ENCODE data around the gene SPART.

SPART gene, protein sequence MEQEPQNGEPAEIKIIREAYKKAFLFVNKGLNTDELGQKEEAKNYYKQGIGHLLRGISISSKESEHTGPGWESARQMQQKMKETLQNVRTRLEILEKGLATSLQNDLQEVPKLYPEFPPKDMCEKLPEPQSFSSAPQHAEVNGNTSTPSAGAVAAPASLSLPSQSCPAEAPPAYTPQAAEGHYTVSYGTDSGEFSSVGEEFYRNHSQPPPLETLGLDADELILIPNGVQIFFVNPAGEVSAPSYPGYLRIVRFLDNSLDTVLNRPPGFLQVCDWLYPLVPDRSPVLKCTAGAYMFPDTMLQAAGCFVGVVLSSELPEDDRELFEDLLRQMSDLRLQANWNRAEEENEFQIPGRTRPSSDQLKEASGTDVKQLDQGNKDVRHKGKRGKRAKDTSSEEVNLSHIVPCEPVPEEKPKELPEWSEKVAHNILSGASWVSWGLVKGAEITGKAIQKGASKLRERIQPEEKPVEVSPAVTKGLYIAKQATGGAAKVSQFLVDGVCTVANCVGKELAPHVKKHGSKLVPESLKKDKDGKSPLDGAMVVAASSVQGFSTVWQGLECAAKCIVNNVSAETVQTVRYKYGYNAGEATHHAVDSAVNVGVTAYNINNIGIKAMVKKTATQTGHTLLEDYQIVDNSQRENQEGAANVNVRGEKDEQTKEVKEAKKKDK

GRCh38 chr13:36346222-36347083, at the start of gene SPART:
TSS of gene SPART (minus strand) at chr13:36346394. CDS start at chr13:36335830, 10,564 bp downstream.
- peak; percentile 73 for DNase-seq

DNA sequence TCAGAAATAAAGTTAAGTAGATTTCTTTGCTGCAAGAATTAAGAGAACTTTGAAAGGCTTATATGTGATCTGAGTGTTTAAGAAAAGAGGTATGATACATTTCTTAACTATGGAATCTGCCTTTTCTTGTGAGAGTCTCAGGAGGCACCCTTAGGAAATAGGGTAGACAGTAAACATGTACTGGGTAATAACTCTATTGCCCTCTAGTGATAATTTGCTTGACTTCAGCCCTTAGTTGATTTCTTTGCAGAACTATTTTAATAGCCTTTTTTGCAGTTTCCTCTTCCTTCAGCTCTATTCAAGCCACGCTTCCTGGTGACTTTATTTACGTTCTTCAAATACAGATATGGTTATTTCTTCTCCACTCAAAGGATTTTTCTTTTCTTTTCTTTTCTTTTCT, 49.1 kb upstream of the SPART start:
- no peak for DNase-seq

DNA sequence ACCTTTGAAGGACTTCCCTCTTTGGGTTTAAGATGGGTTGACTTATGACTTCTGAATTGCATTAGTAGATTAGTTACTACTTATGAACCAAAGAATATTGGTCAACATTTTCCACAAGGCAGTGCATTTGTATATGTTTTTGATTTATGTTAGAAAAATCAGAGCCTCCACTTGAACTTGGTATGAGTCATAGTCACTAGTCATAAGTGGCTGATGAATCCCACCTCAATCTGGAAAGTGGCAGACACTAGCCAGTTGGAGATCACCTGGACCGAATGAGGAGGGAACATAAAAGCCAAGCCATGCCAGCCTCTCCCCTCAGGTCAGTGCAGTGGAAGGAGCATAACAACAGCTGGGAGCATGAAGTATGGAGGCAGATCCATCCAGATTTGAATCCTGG, 39.3 kb upstream of the SPART start:
- DNase-seq, result no peak

DNA sequence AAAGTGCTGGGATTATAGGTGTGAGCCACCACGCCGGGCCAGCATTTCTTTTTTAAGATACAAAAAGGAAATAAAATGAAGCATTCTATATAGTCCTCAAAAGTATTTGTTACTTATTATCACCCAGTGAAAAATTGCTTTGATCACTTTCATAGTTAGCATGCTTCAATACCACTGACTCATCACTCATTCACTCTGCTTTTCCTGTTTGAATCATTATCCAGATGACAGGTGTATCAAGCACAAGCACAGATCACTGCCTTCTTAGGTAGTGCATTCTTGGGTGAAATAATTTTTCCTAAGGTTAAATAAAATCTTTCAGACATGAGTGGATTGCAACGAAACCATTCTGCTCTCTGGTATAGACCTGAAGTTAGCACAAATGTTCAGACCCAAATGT, 35.8 kb upstream of the SPART start:
- DNase-seq, result no peak

DNA sequence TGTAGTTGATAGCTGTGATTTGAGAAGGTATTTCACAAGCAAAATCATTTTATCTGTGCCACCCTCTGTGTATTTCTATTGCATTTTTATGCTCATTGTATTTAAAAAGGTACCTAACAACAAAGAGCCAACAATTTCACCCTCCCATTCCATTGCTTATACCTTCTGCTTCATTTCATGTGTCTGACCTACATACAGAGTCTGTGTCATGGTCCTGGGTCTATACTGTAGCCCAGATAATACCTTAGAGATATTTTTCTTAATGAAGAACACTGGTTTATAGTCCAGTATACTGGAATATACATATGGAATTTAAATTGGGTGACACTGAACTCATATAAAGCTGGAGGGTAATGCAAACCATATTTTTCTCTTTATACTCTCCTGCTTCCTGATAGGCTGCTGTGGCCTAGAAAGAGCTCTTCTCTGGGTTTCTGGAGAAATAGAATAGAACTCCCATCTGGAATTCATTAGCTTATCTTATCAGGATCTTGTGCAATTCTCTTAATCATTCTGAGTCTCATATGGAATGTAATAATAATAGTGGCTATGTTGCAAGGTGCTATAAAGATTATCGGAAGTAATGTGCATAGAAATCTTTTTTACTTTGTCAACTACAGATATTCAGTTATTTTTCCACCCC, 31.8 kb upstream of the SPART start:
- DNase-seq, result no peak

DNA sequence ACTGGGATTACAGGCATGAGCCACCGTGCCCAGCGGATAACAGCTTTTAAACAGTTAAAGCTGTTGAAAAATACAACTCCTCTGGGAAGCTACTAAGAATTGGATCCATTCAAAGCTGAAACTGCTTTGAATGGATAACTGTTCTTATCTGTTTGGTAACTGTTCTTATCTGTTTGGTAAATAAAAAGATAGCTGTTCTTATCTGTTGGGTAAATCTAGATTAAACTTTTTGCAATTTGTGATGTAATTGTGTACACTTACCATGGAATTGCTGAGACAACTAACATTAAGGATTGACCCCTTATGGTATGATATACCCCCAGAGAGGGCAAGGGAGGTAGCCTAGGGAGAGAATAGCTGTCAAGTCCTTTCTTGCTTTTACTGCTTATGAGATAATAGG, 27.9 kb upstream of the SPART start:
- DNase-seq, result no peak

DNA sequence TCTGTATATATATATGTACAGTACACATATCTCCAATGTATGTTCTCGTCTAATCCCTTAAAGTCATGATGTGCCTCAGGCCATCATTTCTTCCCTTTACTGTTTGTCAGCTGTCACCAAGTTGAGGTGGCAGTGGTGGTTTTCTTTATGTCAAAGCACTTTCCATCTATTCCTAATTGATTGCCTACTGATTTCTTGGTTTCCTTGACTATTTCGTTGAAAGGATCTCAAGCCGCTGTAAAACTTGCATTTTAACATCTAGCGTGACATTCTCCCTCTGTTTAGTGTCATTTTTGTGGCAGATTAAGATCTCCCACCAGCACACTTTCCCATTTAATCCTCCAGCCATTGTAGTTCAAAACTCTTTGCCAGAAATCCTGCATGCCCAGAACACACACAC, 25.0 kb upstream of the SPART start:
- no peak for DNase-seq

- no peak for DNase-seq
Observed at GRCh38 chr13:36370108-36370429, 23.9 kb upstream of the SPART start.

DNA sequence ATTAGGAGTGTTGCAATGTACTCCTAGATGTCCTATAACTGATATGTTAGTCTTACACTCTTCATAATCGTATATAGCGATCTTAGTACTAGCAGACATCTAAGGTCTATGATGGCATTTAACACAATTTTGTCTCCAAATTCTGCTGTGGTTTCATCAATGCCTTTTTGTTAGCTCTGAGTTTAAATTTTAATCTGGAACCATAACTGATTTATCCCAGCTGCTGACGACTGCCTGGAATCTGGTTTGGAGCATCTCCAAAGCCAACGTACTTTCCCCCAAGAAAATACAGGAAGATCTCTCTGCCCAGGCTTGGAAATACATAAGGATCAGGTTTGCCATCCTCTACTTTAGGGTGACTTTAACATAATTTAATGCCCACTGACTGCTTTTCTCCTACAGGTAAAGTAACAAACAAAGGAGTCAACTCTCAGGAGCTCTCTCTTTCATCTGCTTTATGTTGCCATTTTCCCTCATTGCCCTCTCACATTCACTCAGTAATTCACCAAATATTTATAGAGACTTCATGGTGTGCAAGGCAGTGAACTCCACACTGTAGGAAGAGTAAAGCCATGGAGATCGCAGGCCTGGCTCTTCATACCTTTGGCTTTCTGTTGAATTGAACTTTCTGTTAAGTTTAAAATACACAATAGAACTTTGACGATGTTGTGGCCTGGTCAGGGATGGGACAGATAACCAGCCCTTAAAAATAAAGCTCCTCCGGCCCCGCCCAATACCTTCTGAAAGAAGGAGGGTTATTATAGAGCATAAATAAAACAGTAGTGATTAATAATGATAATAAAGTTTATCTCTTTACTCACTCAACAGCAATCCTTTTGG, 23.3 kb upstream of the SPART start:
- no peak for DNase-seq

DNA sequence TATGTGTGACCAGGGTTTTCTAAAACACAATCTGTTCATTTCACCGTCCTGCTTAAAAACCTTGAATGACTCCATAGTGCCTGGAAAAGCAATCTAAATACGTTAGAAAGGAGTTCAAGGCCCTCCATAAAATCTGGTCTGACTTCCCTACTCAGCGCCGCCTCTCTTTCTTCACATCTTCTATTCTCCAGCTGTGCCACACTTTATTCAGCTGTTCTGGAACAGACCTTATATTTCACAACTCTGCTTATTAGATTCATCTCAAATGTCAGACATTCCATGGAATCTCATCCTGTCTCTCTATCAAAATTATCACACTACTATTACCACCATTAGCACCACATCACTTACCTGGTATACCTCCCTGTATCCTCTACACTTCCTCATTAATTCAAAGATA, 19.8 kb upstream of the SPART start:
- no peak for DNase-seq

DNA sequence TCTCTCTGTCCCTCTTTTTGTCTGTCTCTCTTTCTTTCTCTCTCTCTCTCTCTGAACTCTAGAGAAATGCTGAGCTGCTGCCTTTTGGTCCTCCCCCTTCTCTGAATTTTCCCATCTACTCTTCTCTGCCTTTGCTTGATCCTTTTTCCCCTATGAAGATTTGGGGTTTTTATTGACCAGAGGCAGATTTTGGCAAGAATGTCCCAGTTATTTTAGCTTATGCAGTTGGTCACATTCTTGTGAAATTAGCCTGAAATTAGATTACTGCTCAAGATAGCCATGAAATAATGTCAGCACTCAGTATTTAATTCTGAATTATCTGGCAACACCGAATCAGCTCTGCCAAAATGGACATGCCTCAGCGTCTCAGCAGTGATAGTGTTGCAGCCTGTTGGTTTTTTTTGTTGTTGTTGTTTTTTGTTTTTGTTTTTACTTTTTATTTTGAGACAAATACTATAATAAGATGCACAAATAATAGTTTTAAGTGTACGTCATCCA, 17.2 kb upstream of the SPART start:
- DNase-seq, result no peak

DNA sequence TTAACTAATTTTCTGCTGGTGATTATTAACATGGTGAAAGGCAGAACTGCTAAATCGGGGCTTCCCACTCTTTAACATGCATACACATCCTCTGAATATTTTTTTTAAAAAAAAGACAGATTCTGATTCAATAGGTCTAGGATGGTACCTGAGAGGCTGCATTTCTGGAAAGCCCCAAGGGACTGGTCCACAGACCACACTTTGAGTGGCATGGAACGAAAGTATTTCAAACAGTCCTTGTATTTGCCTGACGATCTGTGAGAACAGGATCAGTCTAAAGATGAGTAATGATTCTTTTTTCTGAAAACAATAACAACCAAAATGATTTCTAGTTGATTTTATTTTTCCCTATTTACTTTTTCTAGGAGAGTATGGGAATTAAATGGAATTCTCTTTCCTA, 16.7 kb upstream of the SPART start:
- DNase-seq, result no peak

DNA sequence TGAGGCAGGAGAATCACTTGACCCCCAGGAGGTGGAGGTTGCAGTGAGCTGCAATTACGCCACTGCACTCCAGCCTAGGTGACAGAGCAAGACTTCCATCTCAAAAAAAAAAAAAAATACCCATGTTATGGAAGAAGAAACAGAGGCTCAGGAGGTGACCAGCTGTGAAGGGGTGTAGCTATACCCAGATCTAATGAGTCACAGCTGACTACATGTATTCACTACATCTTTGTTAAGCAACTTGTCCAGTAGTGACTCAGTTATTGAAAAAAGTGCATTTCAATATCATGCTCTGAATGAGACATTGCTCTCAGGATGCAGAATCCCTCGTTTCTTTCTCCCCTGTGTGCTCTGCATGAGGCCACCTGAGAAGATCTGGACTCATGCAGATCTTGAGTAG, 16.1 kb upstream of the SPART start:
- DNase-seq, result no peak

GRCh38 chr13:36360903-36361302, 14.7 kb upstream of the SPART start:
- DNase-seq, result no peak

- no peak for DNase-seq
Observed at GRCh38 chr13:36359301-36359950, 13.2 kb upstream of the SPART start.

GRCh38 chr13:36358175-36358718, 12.1 kb upstream of the SPART start:
- no peak for DNase-seq

GRCh38 chr13:36357692-36358091, 11.5 kb upstream of the SPART start:
- DNase-seq, result no peak

GRCh38 chr13:36357231-36357630, 11.0 kb upstream of the SPART start:
- DNase-seq, result no peak

DNA sequence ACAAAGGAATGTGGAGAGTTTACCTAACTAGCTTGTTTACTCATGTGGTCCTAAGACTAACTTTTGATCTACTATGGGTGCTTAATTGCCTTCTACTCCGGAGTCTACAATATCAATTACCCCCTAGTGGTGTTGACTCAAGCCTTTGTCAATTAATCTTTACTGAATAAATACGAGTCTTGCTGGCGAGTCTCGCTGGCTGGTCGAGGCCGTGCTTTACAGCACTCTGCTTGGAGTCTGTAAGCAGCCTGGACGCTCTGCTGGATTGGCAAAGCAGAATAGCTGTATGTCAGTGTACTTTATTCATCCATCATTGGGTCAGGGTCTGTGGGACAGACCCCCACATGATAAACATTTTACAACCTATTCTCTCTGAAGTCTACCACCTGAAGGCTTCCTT, 9.9 kb upstream of the SPART start:
- no peak for DNase-seq

GRCh38 chr13:36355632-36356031, 9.4 kb upstream of the SPART start:
- no peak for DNase-seq

Measured in COR-L47 (cell line).